Glutamatergic neuron (in vitro differentiated cells): ENCODE results near the gene MVB12B. TPM values are rescaled to one million over a fixed set of nuclear protein-coding genes. Genes with fewer than 3 reads are reported as not detected.
"Not testable (repeated sequence)": the region's sequence is repeated elsewhere in the genome, so short reads cannot be mapped to it uniquely, and the experiment has no call there.

Source experiments
- DNase-seq: peaks from one replicate; pipeline ENCODE4 v3.0.0; 2022
- H3K27ac Mint-ChIP-seq: one replicate; pipeline ENCODE4 v1.8.0; 2020; ENCODE audit warnings: mild to moderate bottlenecking, mixed read lengths, inconsistent platforms; ENCODE audit not compliant: unreplicated experiment
- H3K27me3 Mint-ChIP-seq: one replicate; pipeline ENCODE4 v1.8.0; 2020; ENCODE audit warnings: mild to moderate bottlenecking, moderate library complexity, mixed read lengths, inconsistent platforms; ENCODE audit not compliant: unreplicated experiment
- H3K36me3 Mint-ChIP-seq: one replicate; pipeline ENCODE4 v1.8.0; 2020; ENCODE audit warnings: mild to moderate bottlenecking, mixed read lengths, inconsistent platforms; ENCODE audit not compliant: unreplicated experiment
- H3K4me1 Mint-ChIP-seq: one replicate; pipeline ENCODE4 v1.8.0; 2020; ENCODE audit warnings: mild to moderate bottlenecking, low read depth, mixed read lengths, inconsistent platforms; ENCODE audit not compliant: unreplicated experiment
- H3K4me3 Mint-ChIP-seq: one replicate; pipeline ENCODE4 v1.8.0; 2020; ENCODE audit warnings: mild to moderate bottlenecking, mixed read lengths, inconsistent platforms; ENCODE audit not compliant: unreplicated experiment
- H3K9me3 Mint-ChIP-seq: one replicate; pipeline ENCODE4 v1.8.0; 2020; ENCODE audit warnings: mild to moderate bottlenecking, moderate library complexity, mixed read lengths, inconsistent platforms; ENCODE audit not compliant: unreplicated experiment
- CTCF ChIP-seq: fragments of 200-600 bp; sonication (generic); IDR thresholded peaks from one replicate; pipeline ENCODE4 v1.5.0; 2021; ENCODE audit not compliant: partially characterized antibody, unreplicated experiment
- long read RNA-seq: library from polyadenylated mRNA; unstranded; transcript quantifications from one replicate; pipeline ENCODE4 v2.0.0, GENCODE V29; 2020; ENCODE audit not compliant: unreplicated experiment
- total RNA-seq: library from RNA; stranded (reverse); fragmentation: NEBNext Ultra II Directional; extraction: Animal tissue kit (Norgen Biotek cat#: 25700); gene quantifications from one replicate; pipeline ENCODE4 v1.2.1, GENCODE V29; 2021; ENCODE audit not compliant: unreplicated experiment

Gene MVB12B
- 41.1 TPM for total RNA-seq
- long read RNA-seq, full-length matches to known transcripts = 1 of 5 reads
- long read RNA-seq, partial matches to known transcripts = 0 of 5 reads
- long read RNA-seq, other reads (novel, unspliced or antisense) = 4 of 5 reads

- no peak for TF ChIP-seq CTCF
- peak; percentile 58 for DNase-seq
- no peaks in the 10 kb centered on the region for H3K27me3 Mint-ChIP-seq
- H3K4me3 Mint-ChIP-seq = peak within 1 kb of the TSS; percentile 87
- H3K36me3 Mint-ChIP-seq = peaks cover 9% of the 10 kb centered on the region
- H3K27ac Mint-ChIP-seq = peak within 1 kb of the TSS; percentile 89
- peaks cover 6% of the 10 kb centered on the region for H3K9me3 Mint-ChIP-seq
- peaks cover 26% of the 10 kb centered on the region for H3K4me1 Mint-ChIP-seq
Measured at GRCh38 chr9:126326228-126327005, at the start of gene MVB12B. TSS of gene MVB12B (plus strand) at chr9:126326829. CDS start at chr9:126326930, 101 bp downstream.

GRCh38 chr9:126283799-126284465, 42.7 kb upstream of the MVB12B start:
- no peak overlapping the region for H3K4me3 Mint-ChIP-seq
- peaks cover 16% of the 10 kb centered on the region for H3K36me3 Mint-ChIP-seq
- no peak overlapping the region for H3K27ac Mint-ChIP-seq
- TF ChIP-seq CTCF = no peak
- peaks cover 5% of the 10 kb centered on the region for H3K27me3 Mint-ChIP-seq
- no peak for DNase-seq
- no peaks in the 10 kb centered on the region for H3K4me1 Mint-ChIP-seq
- peaks cover 5% of the 10 kb centered on the region for H3K9me3 Mint-ChIP-seq

GRCh38 chr9:126285652-126286051, 41.0 kb upstream of the MVB12B start:
- not testable (repeated sequence) for H3K27ac Mint-ChIP-seq, H3K4me3 Mint-ChIP-seq, H3K4me1 Mint-ChIP-seq, H3K9me3 Mint-ChIP-seq, DNase-seq, H3K36me3 Mint-ChIP-seq, H3K27me3 Mint-ChIP-seq

GRCh38 chr9:126287166-126287866, 39.3 kb upstream of the MVB12B start:
- peaks cover 3% of the 10 kb centered on the region for H3K9me3 Mint-ChIP-seq
- no peaks in the 10 kb centered on the region for H3K27me3 Mint-ChIP-seq
- H3K36me3 Mint-ChIP-seq = no peaks in the 10 kb centered on the region
- no peak for DNase-seq
- H3K4me3 Mint-ChIP-seq = no peak overlapping the region
- H3K4me1 Mint-ChIP-seq = no peaks in the 10 kb centered on the region
- H3K27ac Mint-ChIP-seq = no peak overlapping the region
- no peak for TF ChIP-seq CTCF

GRCh38 chr9:126290871-126291270, 35.8 kb upstream of the MVB12B start:
- Mint-ChIP-seq H3K4me3 (no peak overlapping the region), H3K27ac (no peak overlapping the region), H3K36me3 (no peaks in the 10 kb centered on the region), H3K9me3 (peaks cover 2% of the 10 kb centered on the region), H3K27me3 (peaks cover 2% of the 10 kb centered on the region), H3K4me1 (no peaks in the 10 kb centered on the region)
- no peak for DNase-seq
- no peak for TF ChIP-seq CTCF
